H1 (cell line): ENCODE data around the gene DMBT1. TPM values are rescaled to one million over a fixed set of nuclear protein-coding genes. Genes with fewer than 3 reads are reported as not detected.

Experiments
- NANOG ChIP-seq: IDR thresholded peaks from 2 replicates; pipeline ENCODE4 v1.6.1; 2011; ENCODE audit warnings: low read length, low read depth, mild to moderate bottlenecking, inconsistent platforms; ENCODE audit not compliant: insufficient read depth, poor library complexity, severe bottlenecking
- TAF7 ChIP-seq: optimal IDR thresholded peaks from 2 replicates; pipeline ENCODE3; 2011; ENCODE audit warnings: low read depth, mild to moderate bottlenecking, inconsistent platforms, low read length, moderate library complexity, borderline replicate concordance
- TEAD4 ChIP-seq: IDR thresholded peaks from 2 replicates; pipeline ENCODE4 v1.6.1; 2012; ENCODE audit warnings: low read depth, low read length, inconsistent platforms, mixed read lengths
- polyA plus RNA-seq, 7 experiments: library from polyadenylated mRNA; depleted of rRNA in 3 of 7; stranded (reverse) in 5 of 7; unstranded in 2 of 7; fragments of >200 nt in 5 of 7; fragments of 200-250 nt in 2 of 7; gene quantifications; 1 replicate in 5 of 7; 2 replicates in 1 of 7; 4 replicates in 1 of 7; pipeline versions ENCODE4 v1.2.1 to v1.2.3, GENCODE V29; 2011 to 2013; ENCODE audit warnings: missing spikeins in 2 of 7, mixed read lengths in 2 of 7
- total RNA-seq: library from RNA; stranded (reverse); fragmentation: NEBNext Ultra II Directional; extraction: Animal tissue kit (Norgen Biotek cat#: 25700); gene quantifications from 2 replicates; pipeline ENCODE4 v1.2.1, GENCODE V29; 2021

DMBT1 gene
- total and polyA plus RNA-seq, 2 of the 8 experiments (the other 6 are each of a cell fraction or from before 2014, with no cell fraction given): 0.03 TPM; not detected in 1

GRCh38 chr10:122678266-122678665, 117.7 kb downstream of the DMBT1 start (continued):
- TF ChIP-seq TAF7 (no peak), NANOG (no peak), TEAD4 (no peak)
